Eye (tissue), 1 donor: ENCODE data around the gene NSUN5.
"Not testable (repeated sequence)": the region's sequence is repeated elsewhere in the genome, so short reads cannot be mapped to it uniquely, and the experiment has no call there.

Experiments used
- DNase-seq: peaks from one replicate; pipeline ENCODE4 v3.0.0-alpha.2; 2015

NSUN5 gene

GRCh38 chr7:73266719-73267368 lies 41.8 kb downstream of the NSUN5 start:
- not testable (repeated sequence) for DNase-seq

DNA sequence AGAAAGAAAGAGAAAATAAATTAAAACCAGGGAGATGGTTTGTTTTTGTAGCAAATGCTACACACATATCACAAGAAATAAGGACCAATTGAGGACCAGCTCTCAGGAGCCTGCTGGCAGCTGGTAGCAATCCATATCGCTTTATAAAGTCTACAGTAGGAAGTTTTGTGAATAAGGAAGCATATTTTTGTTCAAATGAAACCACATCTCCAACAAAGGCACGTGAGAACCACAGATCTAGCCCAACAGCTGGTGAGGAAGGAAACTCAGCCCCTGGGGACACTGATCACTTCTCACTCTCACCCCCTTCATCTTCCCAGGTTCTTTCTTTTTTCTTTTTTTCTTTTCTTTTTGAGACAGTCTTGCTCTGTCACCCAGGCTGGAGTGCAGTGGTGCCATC lies 46.2 kb downstream of the NSUN5 start:
- not testable (repeated sequence) for DNase-seq
